Measurements from ENCODE around the gene MID1IP1. TPM values are rescaled to one million over a fixed set of nuclear protein-coding genes. Genes with fewer than 3 reads are reported as not detected.

MID1IP1 gene
- total and polyA plus RNA-seq, 10 of the 15 experiments (the other 5 are each of a cell fraction or from before 2014, with no cell fraction given) = 0.21 to 62.2 (median 14.6) TPM

DNA sequence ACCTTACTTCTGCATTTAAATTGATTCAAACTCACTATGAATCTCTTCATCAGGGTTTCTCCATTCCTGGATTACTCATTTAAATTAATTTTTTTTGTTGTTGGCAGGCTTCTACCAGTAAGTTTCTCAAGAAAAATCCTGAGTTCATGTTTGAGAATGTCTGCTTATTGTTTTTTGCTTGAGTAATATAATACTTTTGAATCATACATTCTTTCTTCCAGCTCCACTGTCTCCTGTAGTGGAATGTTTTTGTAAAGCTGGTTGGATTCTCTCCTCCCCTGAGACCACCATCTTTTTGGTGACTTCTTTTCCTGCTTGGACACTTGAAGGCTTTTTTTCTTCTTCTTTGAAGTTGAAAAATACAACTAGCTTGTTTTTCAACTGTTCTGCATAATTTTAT lies 4.3 kb upstream of the MID1IP1 start (continued):
- TF ChIP-seq, protein P1, sequence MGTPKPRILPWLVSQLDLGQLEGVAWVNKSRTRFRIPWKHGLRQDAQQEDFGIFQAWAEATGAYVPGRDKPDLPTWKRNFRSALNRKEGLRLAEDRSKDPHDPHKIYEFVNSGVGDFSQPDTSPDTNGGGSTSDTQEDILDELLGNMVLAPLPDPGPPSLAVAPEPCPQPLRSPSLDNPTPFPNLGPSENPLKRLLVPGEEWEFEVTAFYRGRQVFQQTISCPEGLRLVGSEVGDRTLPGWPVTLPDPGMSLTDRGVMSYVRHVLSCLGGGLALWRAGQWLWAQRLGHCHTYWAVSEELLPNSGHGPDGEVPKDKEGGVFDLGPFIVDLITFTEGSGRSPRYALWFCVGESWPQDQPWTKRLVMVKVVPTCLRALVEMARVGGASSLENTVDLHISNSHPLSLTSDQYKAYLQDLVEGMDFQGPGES (IDR thresholded peaks at IDR 0.05) = no peak
- TF ChIP-seq WRNIP1 (IDR thresholded peaks at IDR 0.05; ENCODE audit: borderline replicate concordance, low read depth, low read length) (no peak), CREB1 (IDR thresholded peaks at IDR 0.05; ENCODE audit: low read depth) (no peak), E2F4 (IDR thresholded peaks at IDR 0.05; ENCODE audit: low read depth, low read length) (no peak), YBX1 (IDR thresholded peaks at IDR 0.05) (no peak), MEF2B (IDR thresholded peaks at IDR 0.05; ENCODE audit: partially characterized antibody, poor library complexity, severe bottlenecking) (no peak), GATAD2B (conservative IDR thresholded peaks at IDR 0.05; ENCODE audit: low read depth) (no peak), ZNF207 (IDR thresholded peaks at IDR 0.05; ENCODE audit: borderline replicate concordance) (no peak)
- TF ChIP-seq, protein P2, sequence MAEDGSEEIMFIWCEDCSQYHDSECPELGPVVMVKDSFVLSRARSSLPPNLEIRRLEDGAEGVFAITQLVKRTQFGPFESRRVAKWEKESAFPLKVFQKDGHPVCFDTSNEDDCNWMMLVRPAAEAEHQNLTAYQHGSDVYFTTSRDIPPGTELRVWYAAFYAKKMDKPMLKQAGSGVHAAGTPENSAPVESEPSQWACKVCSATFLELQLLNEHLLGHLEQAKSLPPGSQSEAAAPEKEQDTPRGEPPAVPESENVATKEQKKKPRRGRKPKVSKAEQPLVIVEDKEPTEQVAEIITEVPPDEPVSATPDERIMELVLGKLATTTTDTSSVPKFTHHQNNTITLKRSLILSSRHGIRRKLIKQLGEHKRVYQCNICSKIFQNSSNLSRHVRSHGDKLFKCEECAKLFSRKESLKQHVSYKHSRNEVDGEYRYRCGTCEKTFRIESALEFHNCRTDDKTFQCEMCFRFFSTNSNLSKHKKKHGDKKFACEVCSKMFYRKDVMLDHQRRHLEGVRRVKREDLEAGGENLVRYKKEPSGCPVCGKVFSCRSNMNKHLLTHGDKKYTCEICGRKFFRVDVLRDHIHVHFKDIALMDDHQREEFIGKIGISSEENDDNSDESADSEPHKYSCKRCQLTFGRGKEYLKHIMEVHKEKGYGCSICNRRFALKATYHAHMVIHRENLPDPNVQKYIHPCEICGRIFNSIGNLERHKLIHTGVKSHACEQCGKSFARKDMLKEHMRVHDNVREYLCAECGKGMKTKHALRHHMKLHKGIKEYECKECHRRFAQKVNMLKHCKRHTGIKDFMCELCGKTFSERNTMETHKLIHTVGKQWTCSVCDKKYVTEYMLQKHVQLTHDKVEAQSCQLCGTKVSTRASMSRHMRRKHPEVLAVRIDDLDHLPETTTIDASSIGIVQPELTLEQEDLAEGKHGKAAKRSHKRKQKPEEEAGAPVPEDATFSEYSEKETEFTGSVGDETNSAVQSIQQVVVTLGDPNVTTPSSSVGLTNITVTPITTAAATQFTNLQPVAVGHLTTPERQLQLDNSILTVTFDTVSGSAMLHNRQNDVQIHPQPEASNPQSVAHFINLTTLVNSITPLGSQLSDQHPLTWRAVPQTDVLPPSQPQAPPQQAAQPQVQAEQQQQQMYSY (CRISPR knock-in tag; IDR thresholded peaks at IDR 0.05) = no peak
